ENCODE data around the gene ATP8B1. TPM values are rescaled to one million over a fixed set of nuclear protein-coding genes. Genes with fewer than 3 reads are reported as not detected.

The ATP8B1 gene
- total and polyA plus RNA-seq, 2 of the 8 experiments (the other 6 are each of a cell fraction or from before 2014, with no cell fraction given) = 1.1 to 4.6 TPM

- Histone ChIP-seq H3K4me2 (ENCODE audit: insufficient read depth in 1 of 2, low read depth in 2 of 2, low read length in 2 of 2) (no peak overlapping the region), H3K4me1 (replicated peaks in 1 of 4; ENCODE audit: control insufficient read depth in 3 of 4, insufficient read depth in 4 of 4, low read length in 3 of 4) (no peaks in the 10 kb centered on the region), H2BK15ac (ENCODE audit: low read length) (no peak overlapping the region), H2BK5ac (ENCODE audit: low read depth, low read length) (no peak overlapping the region), H4K8ac (ENCODE audit: extremely low read depth, insufficient read depth, low read length) (no peak overlapping the region), H3K9ac (replicated peaks in 1 of 4; ENCODE audit: extremely low read depth in 1 of 4, low read depth in 3 of 4, low read length in 3 of 4) (no peak overlapping the region), H2BK20ac (ENCODE audit: low read length) (no peak overlapping the region), H2AK5ac (ENCODE audit: low read depth, low read length) (no peak overlapping the region), H2BK120ac (replicated peaks; ENCODE audit: low read depth, low read length) (no peak overlapping the region), H3K23ac (ENCODE audit: insufficient read length) (no peak overlapping the region), H3K79me1 (ENCODE audit: low read depth, low read length) (no peaks in the 10 kb centered on the region; the same call in 1 of the 2 replicates), H3K79me2 (ENCODE audit: control insufficient read depth in 1 of 2, insufficient read depth in 2 of 2, low read length in 2 of 2) (no peaks in the 10 kb centered on the region), H4K20me1 (replicated peaks in 1 of 2; ENCODE audit: control insufficient read depth in 1 of 2, insufficient read depth in 2 of 2, low read length in 2 of 2) (no peaks in the 10 kb centered on the region), H3K4ac (replicated peaks; ENCODE audit: insufficient read length, low read depth, low read length) (no peak overlapping the region), H3K36me3 (ENCODE audit: control insufficient read depth in 2 of 4, insufficient read depth in 4 of 4, low read length in 3 of 4) (no peaks in the 10 kb centered on the region), H3K56ac (replicated peaks; ENCODE audit: insufficient read length, low read depth, low read length) (no peak overlapping the region), H4K5ac (ENCODE audit: insufficient read length, low read depth, low read length) (no peak overlapping the region), H3K18ac (ENCODE audit: extremely low read depth, low read length) (no peak overlapping the region), H3K27me3 (replicated peaks in 1 of 4; ENCODE audit: control insufficient read depth in 3 of 4, extremely low read depth in 1 of 4, insufficient read depth in 3 of 4, low read length in 3 of 4) (no peaks in the 10 kb centered on the region), H3K4me3 (ENCODE audit: extremely low read depth in 1 of 4, insufficient read depth in 2 of 4, low read depth in 3 of 4, low read length in 4 of 4) (no peak overlapping the region), H3K14ac (ENCODE audit: insufficient read length) (no peak overlapping the region), H4K91ac (replicated peaks; ENCODE audit: insufficient read length, low read length) (no peak overlapping the region), H3K23me2 (ENCODE audit: low read depth, low read length) (no peaks in the 10 kb centered on the region; the same call in 1 of the 2 replicates), H2AFZ (ENCODE audit: low read length) (no peak overlapping the region), H2BK12ac (ENCODE audit: low read depth, low read length) (no peak overlapping the region), H3K27ac (ENCODE audit: low read depth, low read length) (no peak overlapping the region), H3K9me3 (ENCODE audit: insufficient read depth in 2 of 2, low read depth in 1 of 2, low read length in 1 of 2) (no peaks in the 10 kb centered on the region; a peak in 1 of 4 replicates)
- no peak for DNase-seq (ENCODE audit: low read depth in 1 of 2, low spot score in 2 of 2)
- POLR2A ChIA-PET (ENCODE audit: partially characterized antibody) = no interaction called here
- CTCF ChIA-PET (ENCODE audit: partially characterized antibody) = no interaction called here
- 88% methylated on average over 2 of the region's 2 CpGs; no CpG with 5 or more reads in 1 of the 2 experiments for WGBS, 2 experiments (ENCODE audit: extremely low coverage in 1 of 2, insufficient coverage in 1 of 2, insufficient read length in 1 of 2, insufficient replicate concordance in 2 of 2, low coverage in 1 of 2, low lambda C conversion rate in 2 of 2, missing lambda C conversion rate in 1 of 2)
- no peak for FAIRE-seq
- no peak for TF ChIP-seq RBBP5 (IDR thresholded peaks at IDR 0.05; ENCODE audit: borderline replicate concordance, low read depth, low read length)
- TF ChIP-seq FOSL1 (IDR thresholded peaks at IDR 0.05; ENCODE audit: insufficient read depth, low read depth, low read length) = no peak
- TF ChIP-seq NRF1 (IDR thresholded peaks at IDR 0.05; ENCODE audit: low read depth, low read length) = no peak
- TF ChIP-seq POLR2AphosphoS5 (IDR thresholded peaks at IDR 0.05; ENCODE audit: low read depth, low read length) = no peak
- no peak for TF ChIP-seq NANOG (IDR thresholded peaks at IDR 0.05; ENCODE audit: insufficient read depth, low read depth, low read length, poor library complexity, severe bottlenecking)
- no peak for TF ChIP-seq CHD1 (IDR thresholded peaks at IDR 0.05; ENCODE audit: low read depth, low read length)
- no peak for TF ChIP-seq CEBPB (IDR thresholded peaks at IDR 0.05; ENCODE audit: low read depth, low read length)
- TF ChIP-seq ATF3 (IDR thresholded peaks at IDR 0.05; ENCODE audit: insufficient read depth, low read depth, low read length) = no peak
- no peak for TF ChIP-seq GTF2F1 (IDR thresholded peaks at IDR 0.05; ENCODE audit: borderline replicate concordance, low read depth, low read length)
Measured at GRCh38 chr18:57640749-57641148, 162.4 kb downstream of the ATP8B1 start.

All from H1 (cell line).